Stomach smooth muscle (tissue), 2 donors: ENCODE results near the gene FKBP5.
"Not testable (repeated sequence)": the region's sequence is repeated elsewhere in the genome, so short reads cannot be mapped to it uniquely, and the experiment has no call there.

Source experiments
- H3K27ac ChIP-seq: one replicate; pipeline ENCODE4 v1.7.0; 2013; ENCODE audit warnings: mild to moderate bottlenecking, low read length, inconsistent platforms
- H3K27me3 ChIP-seq, 2 donors: one replicate each; pipeline ENCODE4 v1.7.0; 2013; ENCODE audit warnings: low read length in 2 of 2; ENCODE audit not compliant: insufficient read depth in 2 of 2, control insufficient read depth in 1 of 2
- H3K36me3 ChIP-seq, 2 donors: one replicate each; pipeline ENCODE4 v1.7.0; 2013; ENCODE audit warnings: low read length in 2 of 2; ENCODE audit not compliant: control insufficient read depth in 2 of 2, insufficient read depth in 2 of 2
- H3K4me1 ChIP-seq: one replicate; pipeline ENCODE4 v1.7.0; 2013; ENCODE audit warnings: low read length; ENCODE audit not compliant: control insufficient read depth, insufficient read depth
- H3K4me3 ChIP-seq, 2 donors: one replicate each; pipeline ENCODE4 v1.7.0; 2013; ENCODE audit warnings: low read length in 2 of 2
- H3K9ac ChIP-seq, 2 donors: one replicate each; pipeline ENCODE4 v1.7.0; 2013; ENCODE audit warnings: low read length in 2 of 2, mild to moderate bottlenecking in 1 of 2
- H3K9me3 ChIP-seq, 2 donors: one replicate each; pipeline ENCODE4 v1.7.0; 2013; ENCODE audit warnings: low read length in 2 of 2; ENCODE audit not compliant: control insufficient read depth in 2 of 2
- donor health status: healthy.
- donor health status: Pancreatic carcinoma.

Gene FKBP5

GRCh38 chr6:35599761-35600658 is 88.7 kb downstream of the FKBP5 start:
- Histone ChIP-seq H3K4me1 (peaks cover 36% of the 10 kb centered on the region), H3K9me3 (no peaks in the 10 kb centered on the region), H3K27ac (peak overlapping the region; percentile 98), H3K9ac (peak overlapping the region in 1 of 2 donors; percentile 84), H3K27me3 (no peaks in the 10 kb centered on the region), H3K36me3 (peaks cover 0 to 11% of the 10 kb centered on the region in 2 donors), H3K4me3 (no peak overlapping the region)

GRCh38 chr6:35598621-35599020 is 90.1 kb downstream of the FKBP5 start:
- not testable (repeated sequence) for H3K27ac ChIP-seq, H3K27me3 ChIP-seq, H3K9ac ChIP-seq, H3K9me3 ChIP-seq, H3K4me3 ChIP-seq
- Histone ChIP-seq H3K36me3 (peaks cover 2 to 18% of the 10 kb centered on the region in 2 donors), H3K4me1 (peaks cover 33% of the 10 kb centered on the region)

GRCh38 chr6:35596448-35597442 is 92.0 kb downstream of the FKBP5 start:
- Histone ChIP-seq H3K27ac (peak overlapping the region; percentile 46), H3K9ac (no peak overlapping the region), H3K9me3 (no peaks in the 10 kb centered on the region), H3K4me3 (no peak overlapping the region), H3K4me1 (peaks cover 28% of the 10 kb centered on the region), H3K36me3 (peaks cover 2 to 20% of the 10 kb centered on the region in 2 donors), H3K27me3 (no peaks in the 10 kb centered on the region)

GRCh38 chr6:35594503-35595186 is 94.1 kb downstream of the FKBP5 start:
- no peaks in the 10 kb centered on the region for H3K27me3 ChIP-seq
- peaks cover 2 to 24% of the 10 kb centered on the region in 2 donors for H3K36me3 ChIP-seq
- H3K4me3 ChIP-seq, result no peak overlapping the region
- no peaks in the 10 kb centered on the region for H3K9me3 ChIP-seq
- peaks cover 31% of the 10 kb centered on the region for H3K4me1 ChIP-seq
- H3K9ac ChIP-seq, result no peak overlapping the region
- H3K27ac ChIP-seq, result no peak overlapping the region

GRCh38 chr6:35592178-35592577 is 96.5 kb downstream of the FKBP5 start:
- Histone ChIP-seq H3K9ac (no peak overlapping the region), H3K27me3 (no peaks in the 10 kb centered on the region), H3K4me1 (peaks cover 37% of the 10 kb centered on the region), H3K27ac (peak overlapping the region; percentile 86), H3K9me3 (no peaks in the 10 kb centered on the region), H3K4me3 (no peak overlapping the region), H3K36me3 (peaks cover 2 to 26% of the 10 kb centered on the region in 2 donors)

GRCh38 chr6:35590622-35591066 is 98.1 kb downstream of the FKBP5 start:
- Histone ChIP-seq H3K4me1 (peaks cover 40% of the 10 kb centered on the region), H3K27me3 (no peaks in the 10 kb centered on the region), H3K27ac (peak overlapping the region; percentile 86), H3K4me3 (peak overlapping the region in 1 of 2 donors; percentile 15), H3K9ac (peak overlapping the region; percentile 39 to 66), H3K9me3 (no peaks in the 10 kb centered on the region), H3K36me3 (peaks cover 2 to 23% of the 10 kb centered on the region in 2 donors)

GRCh38 chr6:35589904-35590303 is 98.8 kb downstream of the FKBP5 start:
- H3K4me1 ChIP-seq, result peaks cover 40% of the 10 kb centered on the region

GRCh38 chr6:35589201-35589739 is 99.4 kb downstream of the FKBP5 start:
- Histone ChIP-seq H3K27ac (peak overlapping the region; percentile 86), H3K4me3 (peak overlapping the region in 1 of 2 donors; percentile 9), H3K9me3 (no peaks in the 10 kb centered on the region), H3K4me1 (peaks cover 42% of the 10 kb centered on the region), H3K27me3 (no peaks in the 10 kb centered on the region), H3K36me3 (peaks cover 0 to 13% of the 10 kb centered on the region in 2 donors), H3K9ac (no peak overlapping the region)

More at GRCh38 chr6:35589904-35590303, 98.8 kb downstream of the FKBP5 start:
- Histone ChIP-seq H3K9ac (peak overlapping the region; percentile 39 to 60), H3K36me3 (peaks cover 2 to 19% of the 10 kb centered on the region in 2 donors), H3K9me3 (no peaks in the 10 kb centered on the region), H3K4me3 (peak overlapping the region in 1 of 2 donors; percentile 15), H3K27me3 (no peaks in the 10 kb centered on the region), H3K27ac (peak overlapping the region; percentile 86)

- Histone ChIP-seq H3K27ac (peak overlapping the region; percentile 42), H3K36me3 (peaks cover 0 to 17% of the 10 kb centered on the region in 2 donors), H3K27me3 (no peaks in the 10 kb centered on the region), H3K4me3 (no peak overlapping the region), H3K9ac (no peak overlapping the region), H3K9me3 (no peaks in the 10 kb centered on the region), H3K4me1 (peaks cover 40% of the 10 kb centered on the region)
Observed at GRCh38 chr6:35587167-35587566, 101.5 kb downstream of the FKBP5 start.

- H3K9ac ChIP-seq, result no peak overlapping the region
- H3K36me3 ChIP-seq, result peaks cover 0 to 20% of the 10 kb centered on the region in 2 donors
- no peaks in the 10 kb centered on the region for H3K9me3 ChIP-seq
- H3K27me3 ChIP-seq, result no peaks in the 10 kb centered on the region
- H3K4me3 ChIP-seq, result no peak overlapping the region
- peaks cover 36% of the 10 kb centered on the region for H3K4me1 ChIP-seq
- H3K27ac ChIP-seq, result peak overlapping the region; percentile 42
Observed at GRCh38 chr6:35586542-35586941, 102.2 kb downstream of the FKBP5 start.
